Measurements from ENCODE around the gene RNF112. TPM values are rescaled to one million over a fixed set of nuclear protein-coding genes. Genes with fewer than 3 reads are reported as not detected.

The RNF112 gene
- total and polyA plus RNA-seq, 4 experiments from 2014 or later: 0.06 to 1.6 (median 0.87) TPM; not detected in 1

- H3K9me3 Mint-ChIP-seq: no peaks in the 10 kb centered on the region
- Histone ChIP-seq H3K9me3 (ENCODE audit: control insufficient read depth in 1 of 2, low read length in 2 of 2) (no peaks in the 10 kb centered on the region), H3K27me3 (ENCODE audit: insufficient read depth, low read length) (no peaks in the 10 kb centered on the region), H3K36me3 (ENCODE audit: insufficient read depth, low read length) (no peaks in the 10 kb centered on the region), H3K4me3 (ENCODE audit: low read length in 2 of 2) (no peak overlapping the region), H3K27ac (ENCODE audit: low read depth, low read length) (no peak overlapping the region), H3K4me1 (ENCODE audit: insufficient read depth, low read length) (peaks cover 3% of the 10 kb centered on the region)
- H3K4me1 Mint-ChIP-seq: peaks cover 0 to 12% (median 5%) of the 10 kb centered on the region in 4 donors
- no peak overlapping the region for H3K27ac Mint-ChIP-seq
- POLR2A ChIA-PET (ENCODE audit: partially characterized antibody): no interaction called here
- H3K27me3 Mint-ChIP-seq: no peaks in the 10 kb centered on the region
- no peak for DNase-seq
- intact Hi-C loops (cut with micrococcal nuclease): no loop called here
- CTCF ChIA-PET (ENCODE audit: partially characterized antibody): no interaction called here
- H3K36me3 Mint-ChIP-seq: no peaks in the 10 kb centered on the region
- H3K4me3 Mint-ChIP-seq: no peak overlapping the region
Observed at GRCh38 chr17:19412984-19413383, 2.0 kb downstream of the RNF112 start.

- Mint-ChIP-seq H3K27ac (no peak overlapping the region), H3K9me3 (no peaks in the 10 kb centered on the region), H3K4me1 (peaks cover 1 to 16% (median 9%) of the 10 kb centered on the region in 4 donors), H3K4me3 (no peak overlapping the region), H3K36me3 (no peaks in the 10 kb centered on the region), H3K27me3 (no peaks in the 10 kb centered on the region)
- ChIA-PET POLR2A (ENCODE audit: partially characterized antibody) (no interaction called here), CTCF (ENCODE audit: partially characterized antibody) (no interaction called here)
- DNase-seq: no peak
- H3K27me3 ChIP-seq (ENCODE audit: insufficient read depth, low read length): no peaks in the 10 kb centered on the region
- intact Hi-C loops (cut with micrococcal nuclease): no loop called here
- no peaks in the 10 kb centered on the region for H3K9me3 ChIP-seq (ENCODE audit: control insufficient read depth in 1 of 2, low read length in 2 of 2)
- H3K27ac ChIP-seq (ENCODE audit: low read depth, low read length): no peak overlapping the region
- peaks cover 4% of the 10 kb centered on the region for H3K4me1 ChIP-seq (ENCODE audit: insufficient read depth, low read length)
- no peaks in the 10 kb centered on the region for H3K36me3 ChIP-seq (ENCODE audit: insufficient read depth, low read length)
- no peak overlapping the region for H3K4me3 ChIP-seq (ENCODE audit: low read length in 2 of 2)
Observed at GRCh38 chr17:19413761-19414160, 2.7 kb downstream of the RNF112 start.

- Histone ChIP-seq H3K4me3 (ENCODE audit: low read length in 2 of 2) (no peak overlapping the region), H3K4me1 (ENCODE audit: insufficient read depth, low read length) (peaks cover 4% of the 10 kb centered on the region), H3K27me3 (ENCODE audit: insufficient read depth, low read length) (no peaks in the 10 kb centered on the region), H3K27ac (ENCODE audit: low read depth, low read length) (no peak overlapping the region), H3K9me3 (ENCODE audit: control insufficient read depth in 1 of 2, low read length in 2 of 2) (no peaks in the 10 kb centered on the region), H3K36me3 (ENCODE audit: insufficient read depth, low read length) (no peaks in the 10 kb centered on the region)
- no peak overlapping the region for H3K4me3 Mint-ChIP-seq
- POLR2A ChIA-PET (ENCODE audit: partially characterized antibody): no interaction called here
- H3K9me3 Mint-ChIP-seq: no peaks in the 10 kb centered on the region
- intact Hi-C loops (cut with micrococcal nuclease): no loop called here
- CTCF ChIA-PET (ENCODE audit: partially characterized antibody): no interaction called here
- peaks cover 2 to 20% (median 9%) of the 10 kb centered on the region in 4 donors for H3K4me1 Mint-ChIP-seq
- DNase-seq: no peak
- no peak overlapping the region for H3K27ac Mint-ChIP-seq
- no peaks in the 10 kb centered on the region for H3K36me3 Mint-ChIP-seq
- H3K27me3 Mint-ChIP-seq: no peaks in the 10 kb centered on the region
Observed at GRCh38 chr17:19414396-19415280, 3.6 kb downstream of the RNF112 start.

GRCh38 chr17:19415311-19415710 lies 4.3 kb downstream of the RNF112 start:
- H3K27me3 ChIP-seq (ENCODE audit: insufficient read depth, low read length): no peaks in the 10 kb centered on the region
- CTCF ChIA-PET (ENCODE audit: partially characterized antibody): no interaction called here
- POLR2A ChIA-PET (ENCODE audit: partially characterized antibody): no interaction called here
- no peak for DNase-seq
- H3K4me3 ChIP-seq (ENCODE audit: low read length in 2 of 2): no peak overlapping the region
- Mint-ChIP-seq H3K4me1 (peaks cover 2 to 20% (median 9%) of the 10 kb centered on the region in 4 donors), H3K27me3 (no peaks in the 10 kb centered on the region), H3K36me3 (no peaks in the 10 kb centered on the region), H3K27ac (peak overlapping the region in 1 of 7 donors; percentile 22), H3K4me3 (no peak overlapping the region), H3K9me3 (no peaks in the 10 kb centered on the region)
- H3K27ac ChIP-seq (ENCODE audit: low read depth, low read length): no peak overlapping the region
- no peaks in the 10 kb centered on the region for H3K36me3 ChIP-seq (ENCODE audit: insufficient read depth, low read length)
- no peaks in the 10 kb centered on the region for H3K9me3 ChIP-seq (ENCODE audit: control insufficient read depth in 1 of 2, low read length in 2 of 2)
- intact Hi-C loops (cut with micrococcal nuclease): no loop called here
- H3K4me1 ChIP-seq (ENCODE audit: insufficient read depth, low read length): peaks cover 4% of the 10 kb centered on the region

GRCh38 chr17:19415806-19416775 lies 5.1 kb downstream of the RNF112 start:
- H3K27me3 Mint-ChIP-seq: no peaks in the 10 kb centered on the region
- DNase-seq: no peak
- ChIA-PET POLR2A (ENCODE audit: partially characterized antibody) (no interaction called here), CTCF (ENCODE audit: partially characterized antibody) (no interaction called here)
- Histone ChIP-seq H3K27me3 (ENCODE audit: insufficient read depth, low read length) (no peaks in the 10 kb centered on the region), H3K4me3 (ENCODE audit: low read length in 2 of 2) (no peak overlapping the region), H3K9me3 (ENCODE audit: control insufficient read depth in 1 of 2, low read length in 2 of 2) (no peaks in the 10 kb centered on the region), H3K27ac (ENCODE audit: low read depth, low read length) (no peak overlapping the region), H3K36me3 (ENCODE audit: insufficient read depth, low read length) (no peaks in the 10 kb centered on the region), H3K4me1 (ENCODE audit: insufficient read depth, low read length) (peaks cover 4% of the 10 kb centered on the region)
- no peaks in the 10 kb centered on the region for H3K9me3 Mint-ChIP-seq
- no peaks in the 10 kb centered on the region for H3K36me3 Mint-ChIP-seq
- H3K4me1 Mint-ChIP-seq: peaks cover 2 to 20% (median 9%) of the 10 kb centered on the region in 4 donors
- H3K4me3 Mint-ChIP-seq: no peak overlapping the region
- intact Hi-C loops (cut with micrococcal nuclease): no loop called here
- H3K27ac Mint-ChIP-seq: no peak overlapping the region

- Histone ChIP-seq H3K4me3 (ENCODE audit: low read length in 2 of 2) (no peak overlapping the region), H3K27ac (ENCODE audit: low read depth, low read length) (no peak overlapping the region), H3K27me3 (ENCODE audit: insufficient read depth, low read length) (no peaks in the 10 kb centered on the region), H3K36me3 (ENCODE audit: insufficient read depth, low read length) (no peaks in the 10 kb centered on the region), H3K9me3 (ENCODE audit: control insufficient read depth in 1 of 2, low read length in 2 of 2) (no peaks in the 10 kb centered on the region), H3K4me1 (ENCODE audit: insufficient read depth, low read length) (peaks cover 4% of the 10 kb centered on the region)
- POLR2A ChIA-PET (ENCODE audit: partially characterized antibody): interaction anchor here (0.5 kb wide), 1 partner anchor 111 kb away, joined by 3 read pairs; no protein-coding TSS in a partner anchor
- no peaks in the 10 kb centered on the region for H3K27me3 Mint-ChIP-seq
- no peaks in the 10 kb centered on the region for H3K36me3 Mint-ChIP-seq
- no peak for DNase-seq
- H3K9me3 Mint-ChIP-seq: no peaks in the 10 kb centered on the region
- H3K4me1 Mint-ChIP-seq: peaks cover 2 to 20% (median 9%) of the 10 kb centered on the region in 4 donors
- intact Hi-C loops (cut with micrococcal nuclease): no loop called here
- H3K27ac Mint-ChIP-seq: peak overlapping the region in 4 of 7 donors; percentile 55 to 78 (median 76)
- peak overlapping the region in 2 of 8 donors; percentile 4 to 17 for H3K4me3 Mint-ChIP-seq
- CTCF ChIA-PET (ENCODE audit: partially characterized antibody): interaction anchor here (0.5 kb wide), 1 partner anchor 99 kb away, joined by 3 read pairs; no protein-coding TSS in a partner anchor
Observed at GRCh38 chr17:19417611-19418010, 6.6 kb downstream of the RNF112 start.

Data from CD4-positive, alpha-beta memory T cell (primary cell).